OCI-LY3 (cell line): ENCODE results near the gene HHAT.

Source experiments
- H2AFZ ChIP-seq: fragments of 200-600, 300-600 bp; shearing (Covaris generic); 2 replicates; pipeline ENCODE4 v1.6.0; 2014; ENCODE audit warnings: antibody characterized with exemption, low read depth, low read length
- H3K27ac ChIP-seq: fragments of 200-600, 300-600 bp; sonication (generic); 2 replicates; pipeline ENCODE4 v1.5.1; 2014; ENCODE audit warnings: mild to moderate bottlenecking, low read length, moderate library complexity, mixed read lengths
- H3K27me3 ChIP-seq: fragments of 200-600, 300-600 bp; sonication (generic); 2 replicates; pipeline ENCODE4 v1.6.1; 2014; ENCODE audit warnings: low read depth, low read length, mixed read lengths
- H3K36me3 ChIP-seq: fragments of 200-600, 300-600 bp; sonication (generic); replicated peaks from 2 replicates; pipeline ENCODE3; 2014; ENCODE audit warnings: low read depth, low read length, mixed read lengths
- H3K4me1 ChIP-seq: fragments of 300-600, 200-600 bp; sonication (generic); 2 replicates; pipeline ENCODE4 v1.6.1; 2014; ENCODE audit warnings: low read length, mixed read lengths
- H3K4me2 ChIP-seq: fragments of 200-600, 300-600 bp; sonication (generic); 2 replicates; pipeline ENCODE4 v1.6.1; 2014; ENCODE audit warnings: low read length, mixed read lengths
- H3K4me3 ChIP-seq: fragments of 300-600, 200-600 bp; sonication (generic); 2 replicates; pipeline ENCODE4 v1.5.1; 2014; ENCODE audit warnings: antibody characterized with exemption, mild to moderate bottlenecking, low read length, moderate library complexity
- H3K79me2 ChIP-seq: fragments of 300-600, 200-600 bp; shearing (Covaris generic); 2 replicates; pipeline ENCODE4 v1.6.1; 2014; ENCODE audit warnings: mild to moderate bottlenecking, low read length, mixed read lengths
- H3K9ac ChIP-seq: fragments of 300-600, 200-600 bp; shearing (Covaris generic); 2 replicates; pipeline ENCODE4 v1.6.0; 2014; ENCODE audit warnings: mild to moderate bottlenecking, low read length, moderate library complexity
- H3K9me3 ChIP-seq: fragments of 200-600, 300-600 bp; shearing (Covaris generic); 2 replicates; pipeline ENCODE4 v1.6.1; 2014; ENCODE audit warnings: low read length, mixed read lengths; ENCODE audit not compliant: insufficient read depth
- H4K20me1 ChIP-seq: fragments of 200-600, 300-600 bp; sonication (generic); 2 replicates; pipeline ENCODE4 v1.6.1; 2016; ENCODE audit warnings: low read length, mixed read lengths; ENCODE audit not compliant: insufficient read depth
- EZH2phosphoT487 ChIP-seq: fragments of 200-600 bp; shearing (Covaris generic); IDR thresholded peaks from 2 replicates; pipeline ENCODE4 v1.6.1; 2018; ENCODE audit warnings: antibody characterized with exemption, mixed run types, low read depth
- TF ChIP-seq, protein P1 (sequence below): fragments of 200-600, 300-600 bp; sonication (generic); IDR thresholded peaks from 2 replicates; pipeline ENCODE4 v1.5.1; 2014; ENCODE audit warnings: antibody characterized with exemption, low read length, low read depth

HHAT gene

DNA sequence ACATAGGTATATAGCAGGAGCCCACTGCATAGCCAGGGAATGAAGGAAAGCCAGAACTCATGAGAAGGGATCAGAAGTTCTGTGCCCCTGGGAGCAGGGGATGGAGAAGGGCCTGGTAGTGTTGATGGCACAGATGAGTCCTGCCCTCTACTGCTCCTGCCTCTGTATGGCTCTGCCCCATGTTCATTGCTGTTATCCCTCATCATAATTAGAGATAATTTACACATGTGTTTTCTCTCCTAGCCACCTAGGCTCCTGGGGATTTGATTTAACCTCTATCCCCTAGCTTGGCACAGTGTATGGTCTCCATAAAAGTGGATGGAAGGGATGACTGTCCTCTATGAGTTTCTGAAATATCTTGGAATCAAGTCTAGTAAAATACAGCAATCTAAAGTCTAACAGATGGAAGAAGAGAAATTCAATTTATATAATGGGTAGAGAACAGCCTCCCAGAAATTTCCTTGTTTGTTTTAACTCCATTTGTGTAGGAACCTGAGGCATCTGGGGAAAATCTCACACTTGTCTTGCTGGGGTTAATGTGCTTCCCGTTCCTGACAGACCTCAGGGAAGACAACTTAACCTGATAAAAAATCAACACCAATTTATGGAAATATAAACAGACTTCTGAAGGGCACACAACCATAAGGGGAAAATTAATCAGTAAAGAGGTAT lies 393.8 kb downstream of the HHAT start:
- Histone ChIP-seq H3K9ac (no peak overlapping the region), H3K4me2 (no peak overlapping the region), H3K4me1 (no peaks in the 10 kb centered on the region), H3K79me2 (no peaks in the 10 kb centered on the region), H3K36me3 (no peaks in the 10 kb centered on the region), H3K4me3 (no peak overlapping the region), H2AFZ (no peak overlapping the region), H4K20me1 (no peaks in the 10 kb centered on the region), H3K27ac (no peak overlapping the region), H3K27me3 (peaks cover 5% of the 10 kb centered on the region; the same call in 1 of the 2 replicates), H3K9me3 (no peaks in the 10 kb centered on the region)
- no peak for TF ChIP-seq EZH2phosphoT487
- TF ChIP-seq, protein P1, sequence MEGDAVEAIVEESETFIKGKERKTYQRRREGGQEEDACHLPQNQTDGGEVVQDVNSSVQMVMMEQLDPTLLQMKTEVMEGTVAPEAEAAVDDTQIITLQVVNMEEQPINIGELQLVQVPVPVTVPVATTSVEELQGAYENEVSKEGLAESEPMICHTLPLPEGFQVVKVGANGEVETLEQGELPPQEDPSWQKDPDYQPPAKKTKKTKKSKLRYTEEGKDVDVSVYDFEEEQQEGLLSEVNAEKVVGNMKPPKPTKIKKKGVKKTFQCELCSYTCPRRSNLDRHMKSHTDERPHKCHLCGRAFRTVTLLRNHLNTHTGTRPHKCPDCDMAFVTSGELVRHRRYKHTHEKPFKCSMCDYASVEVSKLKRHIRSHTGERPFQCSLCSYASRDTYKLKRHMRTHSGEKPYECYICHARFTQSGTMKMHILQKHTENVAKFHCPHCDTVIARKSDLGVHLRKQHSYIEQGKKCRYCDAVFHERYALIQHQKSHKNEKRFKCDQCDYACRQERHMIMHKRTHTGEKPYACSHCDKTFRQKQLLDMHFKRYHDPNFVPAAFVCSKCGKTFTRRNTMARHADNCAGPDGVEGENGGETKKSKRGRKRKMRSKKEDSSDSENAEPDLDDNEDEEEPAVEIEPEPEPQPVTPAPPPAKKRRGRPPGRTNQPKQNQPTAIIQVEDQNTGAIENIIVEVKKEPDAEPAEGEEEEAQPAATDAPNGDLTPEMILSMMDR = peak; percentile 14; the same call in 1 of the 2 replicates

DNA sequence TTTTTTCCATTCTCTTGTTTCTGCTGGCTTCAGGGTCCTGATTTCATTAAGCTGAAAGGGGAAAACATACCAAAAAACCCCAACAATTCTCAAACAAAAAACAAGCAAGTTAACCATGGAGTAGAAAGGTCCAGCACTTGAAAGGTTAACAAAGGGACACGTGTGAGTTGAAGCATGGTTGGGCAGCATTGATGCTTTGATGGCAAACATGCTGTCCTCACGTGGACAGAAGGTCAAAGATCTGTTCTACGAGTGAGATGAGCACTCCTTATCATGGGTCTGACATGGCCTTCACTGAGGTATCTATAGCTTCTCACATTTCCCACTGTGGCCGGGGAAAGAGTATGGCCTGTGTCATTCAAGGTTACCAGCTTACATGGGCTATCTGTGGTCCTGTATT lies 394.9 kb downstream of the HHAT start:
- Histone ChIP-seq H3K27me3 (peaks cover 16% of the 10 kb centered on the region), H3K36me3 (no peaks in the 10 kb centered on the region), H3K4me2 (no peak overlapping the region), H3K4me3 (no peak overlapping the region), H3K4me1 (no peaks in the 10 kb centered on the region), H3K9ac (no peak overlapping the region), H4K20me1 (no peaks in the 10 kb centered on the region), H2AFZ (no peak overlapping the region), H3K9me3 (no peaks in the 10 kb centered on the region), H3K79me2 (no peaks in the 10 kb centered on the region), H3K27ac (no peak overlapping the region)
- TF ChIP-seq, protein P1 = no peak
- TF ChIP-seq EZH2phosphoT487 = no peak

GRCh38 chr1:210724768-210725167 lies 396.1 kb downstream of the HHAT start:
- H3K27me3 ChIP-seq = peaks cover 23% of the 10 kb centered on the region
- H3K4me1 ChIP-seq = no peaks in the 10 kb centered on the region
- H3K9ac ChIP-seq = no peak overlapping the region
- TF ChIP-seq, protein P1 = no peak
- no peaks in the 10 kb centered on the region for H3K9me3 ChIP-seq
- H3K36me3 ChIP-seq = no peaks in the 10 kb centered on the region
- H3K4me2 ChIP-seq = no peak overlapping the region
- H4K20me1 ChIP-seq = no peaks in the 10 kb centered on the region
- H3K79me2 ChIP-seq = no peaks in the 10 kb centered on the region
- no peak overlapping the region for H3K27ac ChIP-seq
- no peak overlapping the region for H3K4me3 ChIP-seq
- no peak overlapping the region for H2AFZ ChIP-seq
